DMS79 treated with DMSO at 0.1 percent for 48 hours (cell line): ENCODE measurements around the gene FAM13B.
"Not testable (repeated sequence)": the region's sequence is repeated elsewhere in the genome, so short reads cannot be mapped to it uniquely, and the experiment has no call there.

ENCODE experiments used
- DNase-seq: peaks from one replicate; lab custom pipeline; 2025; lab: John Stamatoyannopoulos, UW

The FAM13B gene

DNA sequence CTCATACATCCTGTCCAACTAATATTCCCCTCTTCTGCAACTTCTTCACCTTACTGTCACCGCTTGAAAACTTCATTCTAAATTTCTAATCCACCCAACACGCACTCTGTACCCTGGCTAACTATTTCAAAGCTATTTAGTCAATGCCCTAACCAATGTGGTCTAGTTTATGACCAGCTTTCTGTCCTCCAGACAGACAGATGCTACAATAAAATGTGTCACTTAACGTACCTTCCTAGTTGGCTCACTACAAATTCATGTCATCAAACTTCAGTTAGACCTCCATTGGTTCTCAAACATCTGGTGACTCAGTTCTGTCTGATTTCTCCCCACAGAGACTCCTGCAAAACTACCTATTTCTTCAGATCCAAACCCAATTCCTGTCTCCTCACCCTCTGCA lies 57.7 kb downstream of the FAM13B start:
- DNase-seq, result no peak

DNA sequence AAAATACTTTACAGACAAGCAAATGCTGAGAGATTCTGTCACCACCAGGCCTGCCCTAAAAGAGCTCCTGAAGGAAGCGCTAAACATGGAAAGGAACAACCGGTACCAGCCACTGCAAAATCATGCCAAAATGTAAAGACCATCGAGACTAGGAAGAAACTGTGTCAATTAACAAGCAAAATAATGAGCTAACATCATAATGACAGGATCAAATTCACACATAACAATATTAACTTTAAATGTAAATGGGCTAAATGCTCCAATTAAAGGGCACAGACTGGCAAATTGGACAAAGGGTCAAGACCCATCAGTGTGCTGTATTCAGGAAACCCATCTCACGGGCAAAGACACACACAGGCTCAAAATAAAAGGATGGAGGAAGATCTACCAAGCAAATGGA lies 62.5 kb downstream of the FAM13B start:
- DNase-seq, result not testable (repeated sequence)

- no peak for DNase-seq
Measured at GRCh38 chr5:137960819-137961218, 72.1 kb downstream of the FAM13B start.

DNA sequence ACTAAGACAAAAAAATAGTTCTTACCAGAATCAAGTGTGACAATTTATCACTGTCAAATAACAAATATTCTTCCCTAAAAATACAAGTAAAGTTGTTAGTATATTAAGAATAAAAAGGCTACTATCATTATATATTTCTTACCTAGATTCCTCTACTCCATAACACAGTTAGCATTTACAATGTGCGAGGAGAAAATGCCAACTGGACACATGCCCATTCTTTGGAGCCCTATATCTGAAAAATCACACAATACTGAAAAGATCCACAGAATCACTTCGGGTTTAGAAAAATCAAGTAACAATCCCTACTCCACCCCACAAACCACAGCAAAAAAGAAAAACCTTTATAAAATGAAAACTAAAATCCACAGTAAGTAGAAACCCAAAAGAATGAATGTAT lies 72.7 kb downstream of the FAM13B start:
- DNase-seq, result no peak

GRCh38 chr5:137959488-137959887 lies 73.4 kb downstream of the FAM13B start:
- no peak for DNase-seq

DNA sequence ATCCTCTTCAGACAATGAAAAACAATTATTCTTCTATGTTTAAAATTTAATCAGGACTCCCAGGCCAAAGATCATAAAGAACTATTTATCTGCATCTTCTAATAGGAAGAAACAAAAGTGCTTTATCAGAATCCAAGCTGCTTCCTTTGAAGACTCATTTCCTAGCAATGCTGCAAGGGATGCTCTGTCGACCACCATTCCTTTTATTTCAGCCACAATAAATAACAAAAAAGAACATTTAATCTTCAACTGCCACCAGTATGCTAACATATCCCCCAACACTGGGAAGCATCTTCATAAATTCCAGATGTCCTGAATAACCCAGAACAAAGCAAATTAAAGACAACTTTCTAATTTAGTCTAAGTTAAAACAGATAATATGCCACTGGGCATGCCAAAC lies 74.9 kb downstream of the FAM13B start:
- DNase-seq, result no peak

DNA sequence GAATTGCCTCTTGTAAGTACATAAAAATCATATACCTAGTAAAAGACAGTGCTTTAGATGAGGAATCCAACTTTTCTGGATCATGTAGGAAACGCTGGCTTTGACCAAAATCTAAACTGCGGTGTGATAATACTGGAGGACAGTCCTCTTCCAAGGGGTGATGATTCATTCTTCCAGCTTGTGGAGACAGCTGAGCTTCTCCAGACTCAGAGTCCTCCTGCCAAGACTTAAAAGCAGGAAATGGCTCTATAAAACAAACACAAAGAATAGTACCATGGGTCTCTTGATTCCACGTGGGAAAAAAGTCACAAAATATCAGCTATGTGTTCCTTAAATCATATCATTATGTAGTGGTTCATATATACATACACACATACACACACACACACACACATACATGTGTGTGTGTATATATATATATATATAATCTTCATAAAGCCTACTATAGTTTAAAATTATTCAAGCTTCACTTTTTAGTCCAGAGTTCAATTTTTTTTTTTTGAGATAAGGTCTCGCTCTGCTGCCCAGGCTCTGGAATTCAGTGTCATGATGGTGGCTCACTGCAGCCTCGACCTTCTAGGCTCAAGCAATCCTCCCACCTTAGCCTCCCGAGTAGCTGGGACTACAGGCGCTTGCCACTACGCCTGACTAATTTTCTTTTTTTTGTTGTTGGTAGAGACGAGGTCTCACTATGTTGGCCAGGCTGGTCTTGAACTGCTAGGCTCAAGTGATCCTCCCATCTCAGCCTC lies 78.6 kb downstream of the FAM13B start:
- DNase-seq, result no peak

DNA sequence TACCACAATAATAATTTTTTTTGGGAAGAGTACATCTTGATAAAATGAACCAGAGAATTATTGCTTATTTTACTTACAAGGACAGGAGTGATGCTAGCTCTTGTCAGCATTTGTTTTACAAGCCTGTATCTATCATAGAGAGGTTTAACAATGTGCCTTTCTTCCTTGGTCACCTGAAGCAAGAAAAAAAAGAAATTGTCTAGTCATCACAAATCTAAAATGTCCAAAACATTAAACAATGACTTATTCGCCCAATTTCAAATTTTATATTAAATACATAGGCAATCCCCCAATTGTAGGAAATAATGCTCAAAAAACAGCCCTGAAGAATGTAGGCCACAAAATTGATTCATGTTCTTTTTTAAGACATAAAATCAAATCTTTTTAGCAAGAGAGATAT lies 87.1 kb downstream of the FAM13B start:
- no peak for DNase-seq

- DNase-seq, result not testable (repeated sequence)
Measured at GRCh38 chr5:137944280-137944679, 88.6 kb downstream of the FAM13B start.

- DNase-seq, result no peak
Measured at GRCh38 chr5:137939331-137939730, 93.5 kb downstream of the FAM13B start.

DNA sequence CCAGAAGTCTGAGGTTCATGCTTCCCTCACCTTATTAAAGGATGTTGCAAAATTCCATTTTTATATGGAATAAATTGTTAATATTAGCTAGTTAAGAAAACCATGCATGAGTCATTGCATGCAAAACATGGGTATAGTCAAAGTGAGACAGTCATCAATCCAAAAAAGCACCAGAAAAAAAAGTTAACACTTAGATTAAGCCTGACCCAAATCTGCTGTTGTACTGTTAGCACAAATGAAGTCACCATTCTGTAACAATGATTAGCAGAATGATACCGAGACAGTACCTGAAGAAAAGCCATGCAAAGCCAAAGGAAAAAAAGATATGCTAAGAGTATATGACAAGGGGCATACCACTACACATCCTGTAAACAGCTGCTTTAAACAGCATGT lies 94.1 kb downstream of the FAM13B start:
- no peak for DNase-seq

DNA sequence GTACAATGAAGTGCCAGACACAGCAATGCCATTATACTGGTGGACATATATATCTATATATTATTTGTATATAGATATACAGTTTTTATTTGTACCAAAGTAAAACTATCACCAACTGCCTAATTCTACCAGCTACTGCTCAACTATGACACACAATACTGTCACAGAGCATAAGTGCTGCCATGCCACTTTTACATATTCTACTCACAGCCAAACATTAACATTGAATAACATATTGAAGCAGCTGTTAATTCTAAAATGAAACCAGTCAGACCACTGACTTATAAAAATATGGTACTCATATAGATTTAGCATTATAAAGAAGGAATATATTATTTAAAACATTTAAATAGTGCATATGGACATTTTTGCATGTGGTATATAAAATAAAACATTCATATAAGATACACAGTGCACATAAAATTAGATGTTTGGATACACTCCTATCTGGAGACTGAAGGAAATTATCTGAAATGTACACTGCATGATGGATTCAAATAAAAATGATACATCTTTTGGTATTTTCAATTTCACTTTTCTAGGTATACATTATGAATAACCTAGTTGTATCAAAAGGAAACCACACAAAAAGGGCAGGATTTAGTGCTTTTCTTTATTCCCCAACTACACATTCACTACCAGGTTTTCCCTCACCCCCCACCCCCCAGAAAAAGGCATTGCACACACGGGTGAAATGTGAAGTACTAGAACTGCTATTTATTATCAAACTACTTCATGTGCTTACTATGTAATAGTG lies 94.7 kb downstream of the FAM13B start:
- DNase-seq, result no peak

DNA sequence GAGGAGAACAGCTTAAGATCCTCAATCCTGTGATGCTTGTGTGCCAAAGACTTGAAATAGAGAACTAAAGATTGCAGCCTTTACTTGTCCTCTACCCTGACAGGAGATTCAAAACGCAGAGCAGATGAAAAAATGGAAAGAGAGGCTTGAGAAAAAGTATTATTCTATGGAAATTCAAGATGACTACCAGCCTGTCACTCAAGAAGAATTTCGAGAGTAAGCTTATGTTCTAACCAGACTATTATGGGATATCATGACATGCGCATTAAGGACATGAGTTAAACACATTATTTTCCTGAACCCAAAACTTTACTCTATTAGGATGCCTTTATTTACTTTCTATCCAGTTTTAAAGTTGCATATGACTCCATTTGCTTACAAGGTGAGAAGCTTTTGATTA lies 97.2 kb downstream of the FAM13B start:
- DNase-seq, result no peak

- no peak for DNase-seq
Measured at GRCh38 chr5:137935190-137935589, 97.7 kb downstream of the FAM13B start.

DNA sequence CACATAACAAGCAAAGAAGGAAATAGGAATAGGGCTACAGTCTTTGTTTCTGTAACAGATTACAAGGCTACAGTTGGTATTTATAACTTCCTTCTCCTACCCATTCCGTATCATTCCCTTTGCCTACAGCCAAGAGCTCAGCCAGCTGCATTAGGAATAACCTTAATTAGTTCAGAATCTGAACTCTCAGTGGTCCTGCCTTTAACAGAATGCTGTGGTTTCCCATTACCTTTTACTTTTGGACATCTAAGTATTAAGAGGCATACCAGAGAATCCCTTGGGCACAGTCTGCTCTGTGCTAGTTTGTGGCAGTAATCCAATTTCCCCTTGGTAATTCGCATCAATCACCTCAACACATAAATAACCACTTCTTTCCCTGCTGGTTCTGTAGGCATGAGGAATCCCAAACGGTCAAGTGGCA lies 99.4 kb downstream of the FAM13B start:
- DNase-seq, result peak; percentile 7

GRCh38 chr5:137932800-137933199 lies 100.1 kb downstream of the FAM13B start:
- no peak for DNase-seq

DNA sequence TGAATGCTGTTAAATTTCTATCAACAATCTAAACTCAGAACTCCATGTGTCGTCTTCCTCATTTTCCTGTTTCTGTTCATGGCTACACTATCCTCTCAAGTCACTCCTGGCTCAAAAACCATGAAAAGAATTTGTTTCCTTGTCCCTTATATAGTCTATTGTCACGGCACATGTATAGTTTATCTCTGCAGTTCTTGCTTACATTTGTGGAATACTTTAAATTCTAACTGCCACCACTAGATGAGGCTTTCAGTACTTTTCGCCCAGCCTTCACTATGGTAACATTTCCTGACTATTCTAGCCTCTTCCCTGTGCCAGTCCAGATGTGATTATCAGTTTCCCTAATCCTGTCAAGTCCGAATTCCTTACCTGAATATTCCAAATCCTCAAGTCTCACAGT lies 109.0 kb downstream of the FAM13B start:
- no peak for DNase-seq

DNA sequence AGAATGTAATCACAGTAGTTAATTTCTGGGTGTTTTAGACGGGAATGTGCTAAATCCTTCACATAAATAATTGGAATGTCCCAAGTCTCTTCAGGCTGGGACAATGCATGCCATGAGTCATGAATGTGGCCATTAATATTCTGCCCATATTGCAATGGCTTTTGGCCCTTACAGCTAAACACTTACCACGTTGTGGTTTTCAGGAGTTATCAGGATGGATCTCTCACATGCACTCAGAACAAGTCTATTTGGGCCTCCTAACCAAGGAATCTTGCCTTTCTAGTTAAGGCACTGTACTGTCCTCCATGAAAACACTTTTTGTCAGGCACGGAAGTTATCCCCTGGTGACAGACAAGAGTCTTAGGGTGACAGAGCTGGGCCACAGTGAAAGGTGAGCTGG lies 110.9 kb downstream of the FAM13B start:
- DNase-seq, result no peak

DNA sequence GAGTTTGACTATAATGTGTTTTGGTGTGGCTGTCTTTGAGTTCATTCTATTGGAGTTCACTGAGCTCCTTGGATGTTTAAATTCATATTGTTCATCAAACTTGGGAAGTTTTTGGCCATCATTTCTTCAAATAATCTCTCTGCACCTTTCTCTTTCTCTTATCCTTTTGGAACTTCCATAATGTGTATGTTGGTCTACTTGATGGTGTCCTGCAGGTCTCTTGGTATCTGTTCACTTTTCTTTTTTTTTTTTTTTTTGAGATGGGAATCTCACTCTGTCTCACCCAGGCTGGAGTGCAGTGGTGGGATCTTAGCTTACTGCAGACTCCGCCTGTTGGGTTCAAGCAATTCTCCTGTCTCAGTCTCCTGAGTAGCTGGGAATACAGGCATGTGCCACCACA lies 116.0 kb downstream of the FAM13B start:
- DNase-seq, result no peak

DNA sequence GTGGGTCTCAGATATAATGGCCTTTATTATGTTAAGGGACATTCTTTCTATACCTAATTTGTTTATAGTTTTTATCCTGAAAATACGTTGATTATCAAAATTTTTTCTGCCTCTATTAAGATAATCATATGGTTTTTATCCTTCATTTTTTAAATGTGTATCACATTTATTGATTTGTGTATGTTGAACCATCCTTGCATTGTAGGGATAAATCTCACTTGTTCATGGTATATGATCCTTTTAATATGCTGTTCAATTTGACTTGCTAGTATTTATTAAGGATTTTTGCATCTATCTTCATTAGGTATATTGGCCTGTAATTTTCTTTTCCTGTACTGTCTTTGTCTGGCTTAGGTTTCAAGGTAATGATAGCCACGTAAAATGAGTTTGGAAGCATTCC lies 118.1 kb downstream of the FAM13B start:
- DNase-seq, result no peak

GRCh38 chr5:137902408-137903133 lies 130.3 kb downstream of the FAM13B start:
- no peak for DNase-seq

DNA sequence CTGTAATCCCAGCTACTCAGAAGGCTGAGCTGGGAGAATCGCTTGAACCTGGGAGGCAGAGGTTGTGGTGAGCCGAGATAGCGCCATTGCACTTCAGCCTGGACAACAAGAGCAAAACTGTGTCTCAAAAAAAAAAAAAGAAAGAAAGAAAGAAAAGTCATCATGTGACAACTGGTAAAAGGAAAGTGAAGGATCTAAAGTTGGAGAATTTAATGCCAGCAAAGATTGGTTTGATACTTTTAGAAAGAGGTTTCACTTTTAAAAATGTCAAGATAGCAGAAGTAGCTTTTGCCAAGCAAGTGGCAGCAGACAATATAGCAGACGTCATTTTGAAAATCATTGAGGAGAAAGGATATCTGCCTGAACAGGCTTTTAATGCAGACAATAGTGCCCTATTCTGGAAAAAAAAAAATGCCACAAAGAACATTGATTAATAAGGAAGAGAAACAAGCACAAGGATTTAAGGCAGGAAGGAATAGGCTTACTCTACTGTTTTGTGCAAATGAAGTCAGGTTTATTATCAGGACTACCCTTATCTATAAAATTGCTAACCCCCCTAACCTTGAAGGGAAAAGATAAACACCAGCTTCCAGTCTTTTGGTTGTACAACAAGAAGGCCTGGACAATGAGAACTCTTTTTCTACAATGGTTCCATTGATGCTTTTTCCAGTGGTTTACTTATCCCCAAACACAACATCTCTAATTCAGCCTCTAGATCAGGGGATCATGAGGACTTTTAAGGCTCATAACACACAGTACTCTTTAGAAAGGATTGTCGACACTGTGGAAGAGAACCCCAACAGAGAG lies 131.7 kb downstream of the FAM13B start:
- DNase-seq, result no peak
